Calu3 (cell line): ENCODE results near the gene TRAK1. TPM values are rescaled to one million over a fixed set of nuclear protein-coding genes. Genes with fewer than 3 reads are reported as not detected.

Experiments
- BruUV-seq: library from RNA; stranded (reverse); fragments of 400-500 nt; replicated peaks from 2 replicates; lab custom pipeline; 2021; lab: Mats Ljungman, UMichigan
- CTCF ChIA-PET: fragments of 300-600 bp; sonication (Branson Sonifier 250); formaldehyde crosslinking; loops from one replicate; lab custom pipeline; 2022; ENCODE audit warnings: antibody characterized with exemption; lab: Charles Lee
- DNase-seq: peaks from one replicate; pipeline ENCODE4 v3.0.0; 2022
- H3K27ac Mint-ChIP-seq: one replicate; pipeline ENCODE4 v1.8.0; 2022; ENCODE audit warnings: mixed read lengths; ENCODE audit not compliant: unreplicated experiment
- H3K27me3 Mint-ChIP-seq: one replicate; pipeline ENCODE4 v1.8.0; 2022; ENCODE audit warnings: mixed read lengths; ENCODE audit not compliant: unreplicated experiment
- H3K36me3 Mint-ChIP-seq: one replicate; pipeline ENCODE4 v1.8.0; 2022; ENCODE audit warnings: mild to moderate bottlenecking, moderate library complexity, mixed read lengths; ENCODE audit not compliant: insufficient read depth, unreplicated experiment
- H3K4me1 Mint-ChIP-seq: one replicate; pipeline ENCODE4 v1.8.0; 2022; ENCODE audit warnings: mild to moderate bottlenecking, low read depth, mixed read lengths; ENCODE audit not compliant: unreplicated experiment
- H3K4me3 Mint-ChIP-seq: one replicate; pipeline ENCODE4 v1.8.0; 2022; ENCODE audit warnings: mild to moderate bottlenecking, low read depth, moderate library complexity, mixed read lengths; ENCODE audit not compliant: unreplicated experiment
- H3K9me3 Mint-ChIP-seq: one replicate; pipeline ENCODE4 v1.8.0; 2022; ENCODE audit warnings: low read depth, mixed read lengths; ENCODE audit not compliant: unreplicated experiment
- intact Hi-C: fragments of 100-400 bp; cut with micrococcal nuclease; formaldehyde crosslinking; loops from one replicate; pipeline ENCODE4 v1.10.0; 2022; ENCODE audit not compliant: unreplicated experiment
- total RNA-seq: library from RNA; stranded (reverse); gene quantifications from 2 replicates; pipeline ENCODE4 v1.2.3, GENCODE V29; 2022
- TF ChIP-seq, protein P1 (sequence below): fragments of 200-600 bp; IDR thresholded peaks from one replicate; pipeline ENCODE4 v1.8.0; 2022; ENCODE audit warnings: antibody characterized with exemption; ENCODE audit not compliant: unreplicated experiment

TRAK1 gene
- total RNA-seq, 1 experiment from 2014 or later: 108 TPM

DNA sequence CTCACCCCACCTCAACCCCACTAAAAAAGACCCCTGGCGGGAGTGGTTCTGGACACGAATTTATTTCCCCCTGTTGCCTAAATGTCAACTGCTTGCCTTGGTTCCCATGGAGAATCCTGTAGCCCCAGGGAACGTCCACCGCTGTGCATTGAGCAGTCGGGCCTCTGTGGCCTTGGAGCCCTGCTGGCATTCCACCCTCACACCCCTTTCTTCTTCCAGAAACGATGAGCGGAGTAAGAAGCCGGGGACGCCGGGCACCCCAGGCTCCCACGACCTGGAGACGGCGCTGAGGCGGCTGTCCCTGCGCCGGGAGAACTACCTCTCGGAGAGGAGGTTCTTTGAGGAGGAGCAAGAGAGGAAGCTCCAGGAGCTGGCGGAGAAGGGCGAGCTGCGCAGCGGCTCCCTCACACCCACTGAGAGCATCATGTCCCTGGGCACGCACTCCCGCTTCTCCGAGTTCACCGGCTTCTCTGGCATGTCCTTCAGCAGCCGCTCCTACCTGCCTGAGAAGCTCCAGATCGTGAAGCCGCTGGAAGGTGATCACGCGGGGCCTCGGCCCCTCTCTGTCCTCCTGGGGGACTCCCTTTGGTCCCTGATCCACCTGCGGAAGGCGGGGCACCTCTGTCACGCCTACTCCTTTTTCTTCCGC is 111.2 kb downstream of the TRAK1 start:
- no TSS peak for BruUV-seq
- no peaks in the 10 kb centered on the region for H3K27me3 Mint-ChIP-seq
- DNase-seq: no peak
- H3K4me1 Mint-ChIP-seq: no peaks in the 10 kb centered on the region
- intact Hi-C loops: no loop called here
- H3K36me3 Mint-ChIP-seq: peaks cover 37% of the 10 kb centered on the region
- no peaks in the 10 kb centered on the region for H3K9me3 Mint-ChIP-seq
- H3K4me3 Mint-ChIP-seq: no peak overlapping the region
- CTCF ChIA-PET: no interaction called here
- TF ChIP-seq, protein P1, sequence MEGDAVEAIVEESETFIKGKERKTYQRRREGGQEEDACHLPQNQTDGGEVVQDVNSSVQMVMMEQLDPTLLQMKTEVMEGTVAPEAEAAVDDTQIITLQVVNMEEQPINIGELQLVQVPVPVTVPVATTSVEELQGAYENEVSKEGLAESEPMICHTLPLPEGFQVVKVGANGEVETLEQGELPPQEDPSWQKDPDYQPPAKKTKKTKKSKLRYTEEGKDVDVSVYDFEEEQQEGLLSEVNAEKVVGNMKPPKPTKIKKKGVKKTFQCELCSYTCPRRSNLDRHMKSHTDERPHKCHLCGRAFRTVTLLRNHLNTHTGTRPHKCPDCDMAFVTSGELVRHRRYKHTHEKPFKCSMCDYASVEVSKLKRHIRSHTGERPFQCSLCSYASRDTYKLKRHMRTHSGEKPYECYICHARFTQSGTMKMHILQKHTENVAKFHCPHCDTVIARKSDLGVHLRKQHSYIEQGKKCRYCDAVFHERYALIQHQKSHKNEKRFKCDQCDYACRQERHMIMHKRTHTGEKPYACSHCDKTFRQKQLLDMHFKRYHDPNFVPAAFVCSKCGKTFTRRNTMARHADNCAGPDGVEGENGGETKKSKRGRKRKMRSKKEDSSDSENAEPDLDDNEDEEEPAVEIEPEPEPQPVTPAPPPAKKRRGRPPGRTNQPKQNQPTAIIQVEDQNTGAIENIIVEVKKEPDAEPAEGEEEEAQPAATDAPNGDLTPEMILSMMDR: no peak
- no peak overlapping the region for H3K27ac Mint-ChIP-seq

DNA sequence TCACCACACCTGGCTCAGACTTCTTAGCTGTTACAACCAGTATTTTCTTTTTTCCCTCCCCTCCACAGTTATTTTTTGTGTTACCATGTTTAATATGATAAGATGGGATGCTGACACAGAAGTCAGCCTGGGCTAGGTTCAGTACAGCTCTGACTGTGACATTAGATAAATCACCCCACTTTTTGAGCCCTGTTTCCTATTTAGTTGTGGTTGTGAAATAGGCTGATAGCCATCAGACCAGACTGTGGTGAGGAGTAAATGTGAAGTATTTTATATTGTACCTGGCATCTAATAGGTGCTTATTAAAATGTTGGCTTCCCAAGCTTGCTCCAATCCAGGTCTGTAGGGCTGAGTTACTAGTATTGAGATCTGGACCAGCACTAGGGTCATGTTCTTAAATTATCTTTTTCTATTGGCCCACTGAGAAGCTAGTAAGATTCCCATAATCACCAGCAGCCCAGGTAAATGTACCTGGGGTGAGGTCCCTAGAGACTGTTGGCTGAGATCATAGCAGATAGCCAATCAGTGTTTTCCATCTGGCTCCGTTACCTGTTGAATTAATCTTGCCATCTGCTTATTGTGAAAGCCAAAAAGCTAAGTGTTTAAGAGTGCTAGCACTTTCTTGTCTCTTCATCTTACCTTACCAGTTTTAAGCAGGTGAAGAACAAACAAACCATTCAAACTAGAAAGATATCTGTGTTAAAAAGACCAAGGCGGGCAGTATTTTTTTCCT is 113.9 kb downstream of the TRAK1 start:
- H3K36me3 Mint-ChIP-seq: peaks cover 26% of the 10 kb centered on the region
- no peaks in the 10 kb centered on the region for H3K9me3 Mint-ChIP-seq
- TF ChIP-seq, protein P1: no peak
- intact Hi-C loops: loop anchor here (1.0 kb wide), 1 partner anchor 13 kb away; no protein-coding TSS in a partner anchor
- H3K4me1 Mint-ChIP-seq: no peaks in the 10 kb centered on the region
- H3K27me3 Mint-ChIP-seq: no peaks in the 10 kb centered on the region
- DNase-seq: no peak
- no peak overlapping the region for H3K27ac Mint-ChIP-seq
- BruUV-seq: no TSS peak
- no peak overlapping the region for H3K4me3 Mint-ChIP-seq
- CTCF ChIA-PET: interaction anchor here (1.1 to 1.5 kb wide), 2 partner anchors 14 to 88 kb away, joined by 4 to 5 read pairs; no protein-coding TSS in a partner anchor

DNA sequence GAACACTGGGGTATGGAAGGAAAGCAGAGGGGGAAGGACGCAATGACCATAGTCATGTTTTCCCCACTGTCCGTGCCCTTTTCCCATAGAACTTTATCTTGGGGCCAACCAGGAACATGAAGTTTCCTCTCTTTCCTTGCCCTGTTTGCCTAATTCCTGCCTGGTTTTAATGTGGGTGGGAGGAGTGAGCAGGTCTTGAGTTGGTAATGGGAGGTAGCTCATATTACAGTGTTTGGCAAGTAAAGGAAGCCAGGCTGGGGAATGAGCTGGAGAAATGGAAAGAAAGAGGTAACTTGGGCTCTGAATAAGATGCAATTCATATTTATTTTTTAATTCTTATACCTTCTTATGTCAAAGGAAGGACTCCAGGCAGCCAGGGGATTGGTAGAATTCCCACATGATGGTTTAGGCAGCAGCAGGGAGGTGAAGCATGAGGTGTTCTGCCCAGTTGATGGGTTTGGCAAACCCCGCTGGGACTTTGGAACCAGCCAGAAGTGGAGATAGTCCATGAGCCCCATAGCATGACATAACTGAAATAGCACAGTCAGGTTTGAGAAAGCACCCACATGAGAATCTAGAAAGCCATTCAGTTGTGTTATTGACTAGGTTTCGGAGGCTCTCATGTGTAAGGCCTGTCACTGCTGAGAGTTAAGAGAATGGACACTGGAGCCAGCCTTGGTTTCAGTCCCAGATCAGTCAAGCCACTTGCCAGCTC is 114.8 kb downstream of the TRAK1 start:
- H3K27me3 Mint-ChIP-seq: no peaks in the 10 kb centered on the region
- TF ChIP-seq, protein P1: no peak
- H3K9me3 Mint-ChIP-seq: no peaks in the 10 kb centered on the region
- peaks cover 29% of the 10 kb centered on the region for H3K36me3 Mint-ChIP-seq
- H3K4me1 Mint-ChIP-seq: no peaks in the 10 kb centered on the region
- no peak for DNase-seq
- no peak overlapping the region for H3K4me3 Mint-ChIP-seq
- CTCF ChIA-PET: interaction anchor here (1.5 kb wide), 1 partner anchor 15 kb away, joined by 5 read pairs; no protein-coding TSS in a partner anchor
- BruUV-seq: no TSS peak
- intact Hi-C loops: no loop called here
- H3K27ac Mint-ChIP-seq: no peak overlapping the region

DNA sequence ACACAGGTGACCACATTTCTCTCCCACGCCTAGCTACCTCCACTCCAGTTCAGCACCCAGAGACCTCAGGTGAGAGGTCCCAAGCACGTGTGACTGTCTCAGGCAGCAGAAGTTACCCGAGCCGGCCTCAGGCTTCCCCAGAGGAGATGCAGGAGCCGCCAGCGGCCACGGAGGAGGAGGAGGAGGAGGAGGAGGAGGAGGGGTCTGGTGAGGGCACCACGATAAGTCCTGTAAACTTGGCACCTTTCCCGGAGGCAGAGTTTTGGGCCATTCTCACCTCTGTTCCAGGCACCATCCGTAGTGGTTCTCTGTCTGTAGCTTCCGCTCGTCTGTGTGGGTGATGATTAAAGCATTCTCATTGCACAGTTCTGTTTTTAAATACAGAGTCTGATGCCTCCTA is 118.8 kb downstream of the TRAK1 start:
- BruUV-seq: no TSS peak
- intact Hi-C loops: no loop called here
- H3K9me3 Mint-ChIP-seq: no peaks in the 10 kb centered on the region
- no peaks in the 10 kb centered on the region for H3K4me1 Mint-ChIP-seq
- no peaks in the 10 kb centered on the region for H3K27me3 Mint-ChIP-seq
- CTCF ChIA-PET: interaction anchor here (0.7 to 2.1 kb wide), 2 partner anchors 19 to 293 kb away, joined by 3 to 9 read pairs; partner anchors contain the start of gene VIPR1
- H3K27ac Mint-ChIP-seq: no peak overlapping the region
- no peak for DNase-seq
- no peak overlapping the region for H3K4me3 Mint-ChIP-seq
- H3K36me3 Mint-ChIP-seq: peaks cover 35% of the 10 kb centered on the region
- TF ChIP-seq, protein P1: no peak
